ENCODE measurements around the gene PAK6.
A peak's percentile ranks its signal among the peaks of the same experiment; 100 is the strongest.

PAK6 gene

DNA sequence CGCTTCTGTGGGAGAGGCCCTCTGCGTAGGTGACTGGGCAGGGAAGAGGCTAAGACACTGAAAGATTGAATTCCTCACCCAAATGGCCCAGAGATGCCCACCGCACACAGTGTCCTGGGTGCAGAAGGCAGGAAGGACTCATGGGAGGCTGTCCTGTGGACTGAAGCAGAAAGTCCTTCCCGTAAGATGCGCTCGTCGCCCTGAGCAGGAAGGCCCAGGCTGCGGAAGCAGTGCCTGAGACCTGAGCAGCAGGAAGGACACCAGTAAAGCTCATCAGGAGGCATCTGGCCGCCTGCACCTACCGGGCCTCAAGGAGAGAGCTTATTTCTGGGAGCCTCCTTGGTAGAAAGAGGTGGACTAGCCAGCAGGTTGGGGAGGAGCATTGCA lies 3.3 kb downstream of the PAK6 start:
- DNase-seq, result no peak

GRCh38 chr15:40242601-40243000 lies 3.7 kb downstream of the PAK6 start:
- DNase-seq, result no peak

DNA sequence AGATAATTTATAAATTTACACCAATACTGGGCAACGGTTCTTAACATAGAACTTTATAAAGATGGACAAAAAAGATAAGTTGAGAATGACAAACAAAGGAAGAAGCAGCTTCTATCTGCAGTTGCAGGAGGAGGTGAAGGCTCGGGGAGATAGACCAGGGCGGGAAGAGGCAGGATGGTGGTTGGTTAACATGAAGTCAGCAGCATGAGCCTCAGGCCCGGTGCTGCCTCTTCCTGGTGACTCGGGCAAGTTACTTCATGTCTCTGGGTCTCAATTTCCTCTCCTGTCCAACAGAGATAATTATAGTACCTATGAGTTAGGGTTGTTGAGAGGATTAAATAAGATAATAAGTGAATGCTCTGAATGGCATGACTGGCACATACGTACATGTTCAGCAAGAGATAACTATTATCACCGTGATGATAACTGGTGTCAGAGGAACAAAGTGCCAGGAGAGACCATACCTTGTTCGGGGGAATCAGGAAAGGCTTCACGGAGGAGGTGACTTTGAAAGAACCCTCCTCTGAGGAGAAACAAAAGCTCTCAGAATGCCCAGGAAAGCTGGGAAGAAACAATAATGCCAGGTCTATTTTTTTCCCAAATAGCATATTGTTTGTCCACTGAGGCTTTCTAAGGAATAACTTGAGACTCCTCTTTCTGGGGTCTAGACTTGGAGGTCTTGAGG lies 4.4 kb downstream of the PAK6 start:
- DNase-seq, result no peak

DNA sequence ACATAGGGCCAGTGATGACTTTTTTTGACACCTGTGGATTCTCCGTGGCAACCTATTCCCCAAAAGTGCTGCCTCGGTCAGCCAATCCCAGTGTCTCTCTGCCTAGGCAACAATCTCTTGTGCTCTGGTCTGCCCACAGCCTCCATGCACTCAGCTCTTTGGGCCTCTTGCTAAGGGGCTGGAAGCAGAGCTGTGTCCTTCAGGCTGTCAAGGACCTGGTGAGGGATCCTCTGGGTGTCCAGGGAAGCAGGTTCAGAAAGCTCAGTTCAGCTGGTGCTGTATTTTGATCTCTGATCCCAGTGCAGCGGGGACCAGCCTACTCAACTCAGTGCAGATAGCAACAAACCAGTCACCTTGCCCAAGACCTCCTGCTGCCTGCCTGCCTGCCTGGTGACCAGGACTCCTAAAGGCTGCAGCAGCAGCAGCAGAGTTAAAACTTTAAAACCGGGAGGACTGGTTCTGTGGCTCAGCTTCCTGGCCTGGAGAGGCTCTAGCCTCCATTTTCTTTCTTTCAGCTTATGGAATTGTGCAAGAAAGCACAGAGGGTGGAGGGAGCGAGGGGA lies 6.2 kb downstream of the PAK6 start:
- no peak for DNase-seq

DNA sequence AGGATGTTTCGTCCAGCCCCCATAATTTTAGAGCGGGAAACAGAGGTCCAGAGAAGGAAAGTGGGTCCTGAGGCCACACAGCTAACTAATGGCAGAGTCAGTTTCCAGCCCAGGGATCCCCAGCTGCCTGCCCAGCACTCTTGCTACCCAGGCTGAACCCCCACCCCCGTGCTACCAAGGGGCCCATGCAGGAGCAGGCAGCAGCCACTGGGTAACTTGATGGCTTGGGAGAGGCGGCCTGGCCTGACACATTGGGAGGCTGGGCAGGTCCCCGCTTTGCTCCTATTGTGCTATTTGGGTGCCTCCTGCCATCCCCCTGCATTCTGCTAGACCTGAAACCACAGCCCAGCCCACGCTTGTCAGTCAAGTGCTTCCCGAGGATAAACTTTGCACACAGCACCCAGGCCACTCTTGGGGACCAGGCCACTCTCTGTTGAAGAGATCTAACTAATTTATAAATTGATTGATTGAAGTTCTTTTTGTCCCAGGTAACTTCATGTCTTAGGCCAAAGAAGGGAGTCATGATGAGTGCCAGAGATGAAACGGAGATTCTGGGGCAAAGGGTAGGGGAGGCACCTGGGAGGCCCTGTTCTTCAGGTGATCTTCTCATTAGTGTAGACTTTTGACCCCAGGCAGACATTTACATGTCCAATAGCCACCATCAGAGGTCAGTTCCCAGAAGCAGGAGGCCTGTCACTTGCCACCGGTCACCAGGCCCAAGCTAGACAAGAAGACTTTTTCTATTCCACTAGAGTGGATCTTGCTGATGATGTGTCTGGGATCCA lies 7.0 kb downstream of the PAK6 start:
- DNase-seq, result no peak

DNA sequence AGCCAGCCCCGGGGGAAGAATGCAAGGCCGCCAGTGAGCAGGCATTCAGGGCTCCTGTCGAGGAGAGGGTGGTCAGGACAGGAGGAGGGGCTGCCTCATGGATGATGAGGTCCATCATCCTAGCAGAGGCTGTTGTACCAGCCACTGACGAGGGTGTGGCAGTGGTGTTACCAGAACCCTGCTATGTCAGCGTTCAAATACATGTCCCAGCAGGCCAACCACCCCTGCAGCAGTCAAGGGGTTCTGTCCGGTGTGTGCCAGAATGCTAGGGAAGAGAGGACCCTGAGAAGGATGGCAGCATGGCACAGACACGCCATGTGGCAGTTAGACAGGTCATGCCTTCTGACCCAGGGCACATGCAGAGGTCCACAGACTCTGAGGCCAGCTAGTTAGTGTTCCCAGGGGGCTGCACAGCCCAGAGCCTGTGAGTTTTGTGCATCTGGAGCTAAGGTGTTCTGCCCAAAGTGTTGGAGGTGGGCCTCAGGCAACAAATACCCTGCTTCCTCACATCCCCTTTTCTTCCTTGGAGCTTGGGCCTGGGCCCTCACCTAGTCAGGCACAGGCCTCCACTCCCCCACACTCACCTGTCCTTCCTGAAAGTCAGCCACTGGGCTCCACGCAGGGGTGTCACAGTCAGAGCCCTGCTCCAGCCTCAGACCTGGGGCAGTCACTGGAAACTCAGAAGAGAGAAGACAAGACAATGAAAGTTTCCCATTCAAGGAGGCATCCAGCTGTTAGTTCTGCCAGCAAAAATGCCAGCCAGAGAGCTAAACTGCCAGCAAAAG lies 7.8 kb downstream of the PAK6 start:
- DNase-seq, result no peak

- DNase-seq, result no peak
Observed at GRCh38 chr15:40247406-40247971, 8.6 kb downstream of the PAK6 start.

- DNase-seq, result no peak
Observed at GRCh38 chr15:40248006-40248783, 9.3 kb downstream of the PAK6 start.

DNA sequence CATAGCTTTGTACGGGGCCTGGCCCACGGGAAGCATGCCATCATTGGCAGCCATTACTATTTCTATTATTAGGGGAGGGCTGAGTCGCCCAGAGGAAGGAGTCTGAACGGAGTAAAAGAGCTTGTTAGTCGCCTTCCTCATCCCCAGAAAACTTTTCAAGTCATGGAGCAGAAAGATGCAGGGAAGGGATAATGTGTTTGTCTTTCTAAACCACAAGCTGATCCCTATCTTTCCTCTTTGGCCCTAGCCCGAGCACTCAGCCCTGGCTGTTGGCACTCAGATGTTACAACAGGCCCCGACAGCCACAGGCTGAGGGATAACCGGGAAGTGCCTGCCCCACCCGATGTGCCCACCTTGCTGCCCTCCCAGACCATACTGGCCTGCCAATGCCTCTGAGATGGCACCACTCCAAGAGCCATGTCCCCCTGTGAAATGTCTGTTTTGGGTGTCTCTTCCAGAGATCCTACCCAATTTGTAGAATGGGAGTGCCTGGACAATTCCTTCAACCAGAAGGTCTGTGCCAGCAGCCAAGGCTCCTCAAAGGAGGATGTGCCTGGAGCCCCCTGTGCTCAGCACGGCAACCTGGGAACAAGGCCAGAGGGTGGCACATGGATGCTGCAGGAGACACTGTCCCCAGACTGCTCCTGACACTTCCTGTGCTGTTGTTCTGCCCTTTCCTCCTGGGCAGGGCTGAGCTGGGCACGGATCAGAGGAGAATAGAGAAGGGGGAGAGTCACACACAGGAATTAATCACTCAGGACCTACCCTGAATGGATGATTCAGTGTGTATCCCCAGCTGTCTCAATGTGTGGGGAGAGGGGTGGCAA lies 10.8 kb downstream of the PAK6 start:
- no peak for DNase-seq

DNA sequence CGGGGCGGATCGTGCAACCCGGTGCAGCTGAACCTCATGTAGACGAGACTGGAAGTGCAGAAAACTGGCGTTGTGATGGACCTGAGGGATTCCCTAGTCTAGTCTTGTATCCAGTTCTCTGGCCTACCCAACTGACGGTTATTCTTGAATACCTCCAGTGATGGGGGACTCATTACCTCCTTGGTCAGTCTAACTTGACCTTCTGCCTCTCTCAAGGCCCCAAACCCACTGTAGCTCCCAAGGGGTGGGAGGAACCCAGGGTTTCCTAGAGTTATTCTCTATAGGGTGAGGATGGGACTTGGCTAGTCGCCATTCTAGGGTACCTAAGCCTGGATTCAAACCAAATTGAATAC lies 11.4 kb downstream of the PAK6 start:
- DNase-seq, result no peak

DNA sequence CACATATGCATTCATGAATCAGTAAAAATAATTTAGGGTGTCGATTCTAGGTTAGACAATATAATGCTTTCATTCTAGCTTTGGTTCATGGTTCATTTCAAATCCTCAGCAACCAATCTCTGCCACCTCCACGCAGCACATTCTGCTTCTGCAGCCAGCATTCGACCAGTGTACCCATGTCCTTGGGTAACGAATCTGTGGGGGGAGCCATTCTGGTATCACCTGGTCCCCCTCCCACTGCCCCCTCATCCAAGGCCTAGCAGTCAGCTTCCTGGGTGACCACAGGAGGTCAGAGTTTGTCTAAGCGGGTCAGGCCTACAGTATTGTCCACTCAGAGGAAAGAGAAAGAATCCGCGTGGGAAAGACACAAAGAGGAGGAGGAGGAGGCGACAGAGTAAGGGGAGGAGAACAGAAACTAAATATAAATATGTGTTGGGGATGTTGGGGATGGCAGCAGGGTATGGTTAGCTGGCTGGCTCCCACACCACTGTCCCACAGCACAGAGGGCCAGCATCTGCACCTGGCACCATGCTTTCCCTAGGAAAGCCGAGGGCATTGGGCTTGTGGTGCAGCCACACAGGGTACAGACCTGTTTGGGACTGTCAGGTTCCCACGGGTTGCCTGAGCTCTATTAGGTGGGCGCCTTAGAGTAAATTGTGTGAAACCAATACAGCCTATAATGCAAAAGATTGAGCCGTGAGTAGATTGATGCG lies 12.1 kb downstream of the PAK6 start:
- DNase-seq, result no peak

- no peak for DNase-seq
Observed at GRCh38 chr15:40251486-40252140, 12.8 kb downstream of the PAK6 start.

DNA sequence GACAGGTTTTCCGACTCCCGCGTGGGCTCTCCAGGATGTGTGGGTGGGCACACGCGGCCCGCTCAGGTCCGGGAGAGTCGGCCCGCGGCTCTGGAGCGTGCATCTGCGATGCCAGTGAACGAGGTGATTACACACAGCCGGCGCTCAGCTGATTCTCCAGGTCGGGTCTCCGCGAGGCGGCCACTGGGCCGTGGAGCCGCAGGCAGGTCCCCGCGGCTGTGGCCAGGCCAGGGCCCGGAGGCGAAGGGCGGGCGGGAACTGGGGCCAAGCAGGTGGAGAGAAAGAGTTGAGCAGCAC lies 13.2 kb downstream of the PAK6 start:
- no peak for DNase-seq

DNA sequence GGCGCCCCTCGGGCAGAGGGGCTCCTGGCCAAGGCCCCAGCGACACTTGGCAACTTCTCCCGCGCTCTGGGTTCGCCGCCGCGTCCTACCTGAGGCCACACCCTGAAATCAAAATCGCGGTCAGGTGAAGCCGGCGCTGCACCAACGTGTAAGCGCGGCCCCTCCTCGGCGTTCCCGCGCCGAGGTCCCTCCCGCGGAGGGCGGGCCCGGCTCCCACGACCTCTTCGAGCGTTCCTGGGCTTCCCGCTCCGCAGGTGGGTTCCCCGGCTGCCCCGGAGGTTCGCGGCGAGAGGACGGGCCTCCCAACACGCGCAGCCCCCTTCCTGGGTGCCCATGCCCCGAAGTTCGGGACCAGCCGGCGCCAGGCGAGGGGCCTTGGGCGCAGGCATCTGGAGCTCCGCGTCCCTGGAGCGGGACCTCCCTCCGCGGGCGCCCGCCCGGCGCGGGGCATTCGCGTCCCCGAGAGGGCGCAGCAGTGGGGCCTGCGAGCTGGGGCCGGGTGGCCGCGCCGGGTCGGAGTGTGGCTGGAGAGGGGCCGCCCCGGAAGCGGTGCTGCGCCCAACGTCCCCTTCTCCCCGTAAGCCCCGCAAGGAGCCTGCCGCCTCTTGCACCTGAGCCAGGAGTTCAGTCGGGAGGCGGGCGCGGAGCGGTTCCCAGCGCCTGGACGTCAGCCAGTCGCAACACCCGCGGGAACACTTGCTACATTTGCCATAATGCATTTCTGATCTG lies 13.7 kb downstream of the PAK6 start:
- no peak for DNase-seq

DNA sequence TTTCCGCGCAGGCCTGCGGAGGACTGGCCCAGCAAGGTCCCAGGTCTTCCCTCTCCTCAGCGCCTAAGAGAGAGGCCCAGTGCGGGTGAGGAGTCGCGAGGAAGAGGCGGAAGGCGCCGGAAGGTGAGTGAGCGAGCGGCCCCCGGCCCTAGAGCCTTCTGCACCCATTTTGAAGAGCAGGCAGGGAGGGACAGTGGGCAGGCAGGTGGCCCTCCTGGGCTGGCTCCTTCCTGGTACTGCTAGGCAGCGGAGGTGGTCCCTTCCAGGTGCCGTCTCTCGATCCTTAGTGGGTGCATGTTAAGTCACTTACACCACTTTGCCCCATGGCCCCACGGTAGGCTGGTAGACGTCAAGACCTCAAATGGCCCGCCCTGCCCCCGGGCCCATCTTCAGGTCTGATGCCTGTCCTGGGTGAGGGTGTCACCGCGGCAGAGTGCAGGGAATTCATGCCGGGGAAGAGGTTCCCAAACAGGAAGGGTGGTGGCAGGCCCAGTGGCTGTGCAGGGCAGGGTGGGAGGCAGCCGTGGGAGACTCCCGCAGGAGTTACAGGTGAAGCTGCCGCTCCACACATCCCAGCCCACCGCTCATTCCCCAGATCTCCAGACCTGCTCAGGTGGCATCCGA lies 14.4 kb downstream of the PAK6 start:
- DNase-seq, result no peak

- DNase-seq, result no peak
Observed at GRCh38 chr15:40254452-40254851, 15.6 kb downstream of the PAK6 start.

DNA sequence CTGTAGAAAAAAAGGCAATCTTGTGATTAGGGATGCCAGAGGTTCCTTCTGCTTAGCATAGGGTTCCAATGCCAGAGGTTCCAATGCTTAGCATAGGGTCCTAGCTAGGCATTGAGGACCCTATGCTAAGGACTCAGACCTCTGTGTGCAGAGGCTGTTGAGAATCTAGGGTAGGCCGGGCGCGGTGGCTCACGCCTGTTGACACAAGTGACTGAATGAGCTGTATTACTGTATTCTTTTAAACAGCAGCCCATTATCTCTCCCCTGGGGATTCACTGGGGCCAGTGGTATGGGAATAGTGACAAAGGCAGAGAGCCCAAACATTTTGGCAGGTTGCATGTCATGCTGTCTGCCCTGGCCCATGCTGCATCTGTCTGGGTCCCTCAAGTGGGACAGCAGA lies 16.2 kb downstream of the PAK6 start:
- DNase-seq, result no peak

DNA sequence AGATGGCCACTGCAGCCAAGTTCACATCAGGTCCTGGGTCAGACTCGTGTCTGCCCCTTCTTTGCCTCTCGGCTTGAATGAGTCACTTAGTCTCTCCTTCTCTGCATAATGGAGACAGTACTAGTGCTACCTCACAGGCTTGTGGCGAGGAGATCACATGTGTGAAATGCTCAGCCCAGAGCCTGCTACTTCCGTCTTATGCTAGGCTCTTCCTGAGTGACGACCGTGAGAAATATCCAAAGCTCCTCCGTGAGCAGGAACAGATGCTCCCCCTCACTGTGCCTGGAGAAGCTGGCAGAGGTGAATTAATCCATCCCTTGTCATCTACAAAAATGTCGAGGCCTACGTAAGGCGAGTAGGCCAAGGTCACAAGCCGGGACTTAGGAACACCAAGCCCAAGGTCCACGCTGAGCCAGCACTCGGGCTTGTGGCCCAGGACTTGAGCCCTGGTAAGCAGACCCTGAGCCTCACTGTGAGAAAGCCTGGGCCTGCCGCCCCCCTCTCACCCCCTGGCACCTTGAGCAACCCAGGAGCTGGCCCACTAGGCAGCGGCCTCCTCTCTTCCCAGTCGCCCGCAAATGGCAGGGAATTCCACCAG lies 17.9 kb downstream of the PAK6 start:
- DNase-seq, result peak; percentile 53
